ENCODE data around the gene THADA.

- TF ChIP-seq, protein P1, sequence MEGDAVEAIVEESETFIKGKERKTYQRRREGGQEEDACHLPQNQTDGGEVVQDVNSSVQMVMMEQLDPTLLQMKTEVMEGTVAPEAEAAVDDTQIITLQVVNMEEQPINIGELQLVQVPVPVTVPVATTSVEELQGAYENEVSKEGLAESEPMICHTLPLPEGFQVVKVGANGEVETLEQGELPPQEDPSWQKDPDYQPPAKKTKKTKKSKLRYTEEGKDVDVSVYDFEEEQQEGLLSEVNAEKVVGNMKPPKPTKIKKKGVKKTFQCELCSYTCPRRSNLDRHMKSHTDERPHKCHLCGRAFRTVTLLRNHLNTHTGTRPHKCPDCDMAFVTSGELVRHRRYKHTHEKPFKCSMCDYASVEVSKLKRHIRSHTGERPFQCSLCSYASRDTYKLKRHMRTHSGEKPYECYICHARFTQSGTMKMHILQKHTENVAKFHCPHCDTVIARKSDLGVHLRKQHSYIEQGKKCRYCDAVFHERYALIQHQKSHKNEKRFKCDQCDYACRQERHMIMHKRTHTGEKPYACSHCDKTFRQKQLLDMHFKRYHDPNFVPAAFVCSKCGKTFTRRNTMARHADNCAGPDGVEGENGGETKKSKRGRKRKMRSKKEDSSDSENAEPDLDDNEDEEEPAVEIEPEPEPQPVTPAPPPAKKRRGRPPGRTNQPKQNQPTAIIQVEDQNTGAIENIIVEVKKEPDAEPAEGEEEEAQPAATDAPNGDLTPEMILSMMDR (optimal IDR thresholded peaks at IDR 0.05 in 1 of 3, IDR thresholded peaks at IDR 0.05 in 1 of 3, conservative IDR thresholded peaks at IDR 0.05 in 1 of 3; ENCODE audit: extremely low read depth in 1 of 3, insufficient read depth in 2 of 3, low read length in 3 of 3) = no peak
- TF ChIP-seq EZH2 (IDR thresholded peaks at IDR 0.05; ENCODE audit: low read length) = no peak
Observed at GRCh38 chr2:43387092-43388062, 208.5 kb downstream of the THADA start.

Measured in keratinocyte (primary cell).